GM21619 (cell line): ENCODE measurements around the gene ZNF485.
A peak's percentile ranks its signal among the peaks of the same experiment; 100 is the strongest.
"Not testable (repeated sequence)": the region's sequence is repeated elsewhere in the genome, so short reads cannot be mapped to it uniquely, and the experiment has no call there.

Experiments
- ATAC-seq: cut with Tn5 transposase; IDR thresholded peaks from one replicate; pipeline ENCODE4 v1.9.1; 2021; ENCODE audit not compliant: unreplicated experiment

Gene ZNF485

DNA sequence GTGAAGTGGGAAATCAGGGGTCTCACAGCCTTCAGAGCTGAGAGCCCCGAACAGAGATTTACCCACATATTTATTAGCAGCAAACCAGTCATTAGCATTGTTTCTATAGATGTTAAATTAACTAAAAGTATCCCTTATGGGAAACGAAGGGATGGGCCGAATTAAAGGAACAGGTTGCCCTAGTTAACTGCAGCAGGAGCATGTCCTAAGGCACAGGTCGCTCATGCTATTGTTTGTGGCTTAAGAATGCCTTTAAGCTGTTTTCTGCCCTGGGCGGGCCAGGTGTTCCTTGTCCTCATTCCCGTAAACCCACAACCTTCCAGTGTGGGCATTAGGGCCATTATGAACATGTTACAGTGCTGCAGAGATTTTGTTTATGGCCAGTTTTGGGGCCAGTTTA is 4.7 kb upstream of the ZNF485 start:
- not testable (repeated sequence) for ATAC-seq

DNA sequence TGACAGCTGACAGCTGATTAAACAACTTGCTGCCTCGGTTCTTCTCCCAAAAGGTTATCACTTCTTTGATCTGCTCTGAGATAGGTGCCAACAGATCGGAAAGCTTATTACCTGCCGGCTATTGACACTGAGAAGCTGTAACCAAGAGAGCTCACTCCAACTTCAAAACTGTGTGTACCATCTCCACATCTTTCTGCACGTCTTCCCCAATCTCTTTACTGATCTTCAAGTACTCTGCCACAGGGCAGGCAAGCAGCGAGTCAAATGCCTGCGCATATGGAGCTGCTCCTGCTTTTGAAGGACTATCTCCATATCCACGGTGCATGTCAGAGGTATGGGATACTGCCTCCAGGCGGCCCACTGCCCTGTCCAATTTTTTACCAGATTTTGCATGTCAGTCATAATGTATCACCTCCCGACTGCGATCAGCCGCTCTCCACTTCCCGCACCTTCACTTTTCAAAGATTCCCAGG is 352 bp upstream of the ZNF485 start:
- peak; percentile 20 for ATAC-seq

- no peak for ATAC-seq
Measured at GRCh38 chr10:43607199-43607573, 948 bp downstream of the ZNF485 start.

GRCh38 chr10:43610636-43611035 is 4.4 kb downstream of the ZNF485 start:
- no peak for ATAC-seq

- ATAC-seq = no peak
Measured at GRCh38 chr10:43616697-43617370, 10.6 kb downstream of the ZNF485 start.

DNA sequence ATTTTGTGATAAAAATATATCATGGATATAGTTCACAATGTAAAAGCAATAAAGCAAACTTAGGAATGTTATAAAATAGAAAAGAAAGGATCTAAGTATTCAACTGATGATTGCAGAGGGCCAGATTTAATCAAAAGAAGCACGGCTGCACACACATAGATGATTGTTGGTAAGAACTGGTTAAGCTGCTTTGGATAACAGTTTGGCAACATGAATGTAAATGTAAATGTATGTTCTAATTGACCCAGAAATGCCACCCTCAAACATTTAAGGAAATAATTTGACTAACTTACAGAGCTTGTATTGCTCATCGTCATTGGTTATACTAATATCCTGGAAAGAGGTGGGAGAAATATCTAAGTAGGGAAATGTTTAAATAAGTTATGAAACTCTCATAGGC is 13.1 kb downstream of the ZNF485 start:
- ATAC-seq = no peak

DNA sequence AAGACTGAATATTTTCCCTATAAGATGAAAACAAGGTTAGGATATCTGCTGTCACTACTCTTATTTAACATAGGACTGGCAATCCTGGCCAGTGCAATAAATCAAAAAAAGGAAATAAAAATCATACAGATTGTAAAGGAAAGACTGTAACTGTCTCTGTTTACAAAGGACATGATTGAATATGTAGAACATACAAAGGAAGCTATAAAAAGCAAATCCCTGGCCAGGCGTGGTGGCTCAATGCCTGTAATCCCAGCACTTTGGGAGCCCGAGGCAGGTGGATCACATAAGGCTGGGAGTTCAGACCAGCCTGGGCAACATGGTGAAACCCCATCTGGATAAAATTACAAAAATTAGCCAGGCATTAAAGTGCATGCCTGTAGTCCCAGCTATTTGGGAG is 15.8 kb downstream of the ZNF485 start:
- ATAC-seq = no peak

DNA sequence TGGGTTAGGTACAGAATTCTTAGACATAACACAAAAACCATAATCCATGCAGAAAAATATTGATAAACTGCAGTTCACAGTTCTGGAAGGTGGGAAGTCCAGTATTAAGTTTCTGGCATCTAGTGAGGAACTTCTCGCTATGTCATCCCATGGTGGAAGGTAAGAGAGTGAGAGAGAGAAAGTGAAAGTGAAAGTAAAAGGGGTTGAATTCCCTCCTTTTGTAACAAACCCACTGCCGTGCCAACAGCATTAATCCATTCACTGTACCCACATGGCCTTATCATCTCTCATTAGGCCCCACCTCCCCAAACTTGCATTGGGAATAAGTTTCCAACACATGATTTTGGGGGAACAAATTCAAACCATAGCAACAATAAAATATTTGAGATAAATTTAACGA is 17.1 kb downstream of the ZNF485 start:
- no peak for ATAC-seq

DNA sequence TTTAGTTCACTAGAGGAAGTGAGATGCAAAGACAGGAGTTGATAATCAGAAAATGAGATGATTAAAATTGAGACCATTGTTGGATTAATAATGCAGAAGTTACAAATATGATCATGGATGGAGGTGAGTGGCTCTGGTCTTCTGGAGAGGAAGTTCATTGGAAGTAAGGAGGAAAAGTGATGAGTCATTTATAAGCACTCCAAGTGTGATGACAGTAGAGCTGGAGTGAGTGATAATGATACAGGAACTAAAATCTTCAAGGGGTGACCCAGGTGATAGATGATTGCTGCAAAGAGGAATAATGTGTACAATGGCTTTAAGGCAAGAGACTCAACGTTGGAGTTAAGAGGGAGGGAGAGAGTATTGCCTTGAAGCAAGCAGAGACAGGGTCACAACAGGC is 21.7 kb downstream of the ZNF485 start:
- ATAC-seq = no peak

DNA sequence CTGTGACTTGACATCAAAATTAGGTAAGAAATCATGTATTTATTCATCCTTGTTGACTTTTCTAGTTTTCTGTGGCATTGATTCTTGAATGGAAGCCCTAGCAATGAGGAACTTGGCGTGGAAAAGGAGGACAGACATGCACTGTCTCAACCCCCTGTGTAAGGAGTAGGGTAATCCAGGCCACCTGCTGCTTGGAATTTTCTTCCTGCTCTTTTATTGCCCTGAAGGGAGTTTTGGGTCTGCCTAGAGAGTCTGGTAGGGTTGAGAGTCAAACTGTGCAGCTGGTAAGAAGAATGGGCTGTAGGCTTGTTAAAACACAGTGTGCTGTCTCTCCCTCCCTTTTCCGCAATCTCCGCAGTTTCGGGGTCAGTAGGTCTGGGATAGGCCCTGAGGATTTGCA is 22.7 kb downstream of the ZNF485 start:
- ATAC-seq = no peak

- not testable (repeated sequence) for ATAC-seq
Measured at GRCh38 chr10:43635816-43636215, 29.6 kb downstream of the ZNF485 start.

- no peak for ATAC-seq
Measured at GRCh38 chr10:43640603-43641002, 34.4 kb downstream of the ZNF485 start.

- no peak for ATAC-seq
Measured at GRCh38 chr10:43644252-43644651, 38.0 kb downstream of the ZNF485 start.

GRCh38 chr10:43645866-43646265 is 39.6 kb downstream of the ZNF485 start:
- ATAC-seq = no peak

GRCh38 chr10:43647576-43647975 is 41.3 kb downstream of the ZNF485 start:
- ATAC-seq = no peak

DNA sequence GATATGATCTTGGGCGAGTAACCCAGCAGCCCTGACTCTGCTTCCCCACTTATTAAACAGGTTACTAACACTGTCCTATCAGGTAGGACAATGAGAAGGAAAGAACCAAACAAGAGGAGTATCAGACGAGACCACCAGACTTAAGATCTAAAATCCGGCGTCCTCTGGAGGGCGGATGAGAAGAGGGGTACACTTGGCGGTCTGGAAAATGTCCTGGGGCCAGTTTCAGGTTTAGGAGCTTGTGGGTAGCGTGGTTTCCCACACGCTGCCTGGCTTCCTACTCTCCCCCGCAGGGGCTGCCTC is 41.8 kb downstream of the ZNF485 start:
- no peak for ATAC-seq

- peak; percentile 100 for ATAC-seq
Measured at GRCh38 chr10:43648398-43649184, 42.4 kb downstream of the ZNF485 start, which contains the start of gene ZNF32. ZNF32 (minus strand) TSS chr10:43648881; CDS start chr10:43646133, 2,748 bp downstream.

DNA sequence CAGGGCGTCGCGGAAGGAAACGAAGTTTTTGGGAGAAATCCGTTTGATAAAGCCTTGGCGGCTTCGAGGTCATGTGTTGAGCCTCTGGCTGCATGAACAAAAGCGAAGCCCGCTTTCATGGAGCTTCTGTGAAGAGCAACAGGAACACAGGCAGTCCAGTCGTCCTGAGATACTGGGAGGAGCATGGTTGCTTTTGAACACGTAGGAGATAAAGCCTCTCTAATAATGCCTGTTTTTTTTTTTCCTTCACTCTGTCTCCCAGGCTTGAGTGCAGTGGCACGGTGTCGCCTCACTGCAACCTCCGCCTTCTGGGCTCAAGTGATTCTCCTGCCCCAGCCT is 42.9 kb downstream of the ZNF485 start:
- no peak for ATAC-seq

DNA sequence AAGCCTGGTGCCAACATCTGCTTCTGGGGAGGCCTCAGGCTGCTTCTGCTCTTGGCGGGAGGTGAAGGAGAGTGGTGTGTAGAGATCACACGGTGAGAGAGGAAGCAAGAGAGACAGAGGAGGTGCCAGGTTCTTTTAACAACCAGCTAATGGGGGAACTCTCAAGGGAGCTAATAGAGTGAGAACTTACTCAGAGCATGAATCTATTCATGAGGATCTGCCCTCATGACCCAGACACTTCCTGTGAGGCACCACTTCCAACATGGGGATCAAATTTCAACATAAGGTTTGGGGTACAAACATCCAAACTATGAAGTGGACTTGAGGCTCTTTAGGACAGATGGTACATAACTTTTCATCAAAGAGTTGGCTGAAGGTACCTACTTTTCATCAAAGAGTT is 47.5 kb downstream of the ZNF485 start:
- ATAC-seq = no peak

DNA sequence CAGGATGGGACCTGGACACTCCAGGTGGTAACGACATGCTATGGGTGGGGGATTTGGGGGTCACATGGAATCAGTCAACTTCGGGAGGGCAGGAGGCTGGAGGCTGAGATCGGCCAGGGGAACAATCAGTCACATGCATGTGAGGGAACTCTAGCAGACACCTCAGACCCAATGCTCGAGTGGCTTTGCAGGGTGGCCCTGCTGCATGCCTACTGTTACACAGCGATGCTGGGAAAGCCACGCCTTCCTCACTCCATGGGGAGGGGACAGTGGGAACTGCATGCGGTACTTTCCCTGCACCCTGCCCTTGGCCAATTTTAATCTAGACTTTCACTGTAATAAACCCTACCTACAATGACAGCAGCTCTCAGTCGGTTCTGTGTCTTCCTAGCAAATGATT is 49.1 kb downstream of the ZNF485 start:
- ATAC-seq = no peak

- ATAC-seq = no peak
Measured at GRCh38 chr10:43658227-43658626, 52.0 kb downstream of the ZNF485 start.

- no peak for ATAC-seq
Measured at GRCh38 chr10:43665054-43665453, 58.8 kb downstream of the ZNF485 start.

GRCh38 chr10:43666552-43666951 is 60.3 kb downstream of the ZNF485 start:
- no peak for ATAC-seq
